Stimulated activated CD4-positive, alpha-beta T cell treated with anti-CD3 and anti-CD28 coated beads, TNF-alpha, amount 100 ng/mL, for 48 hours (primary cell): ENCODE measurements around the gene COL19A1.

Experiments
- DNase-seq, 3 donors: peaks; one replicate each; pipeline ENCODE4 v3.0.0-alpha.2; 2020; ENCODE audit warnings: low read depth in 3 of 3

Gene COL19A1

DNA sequence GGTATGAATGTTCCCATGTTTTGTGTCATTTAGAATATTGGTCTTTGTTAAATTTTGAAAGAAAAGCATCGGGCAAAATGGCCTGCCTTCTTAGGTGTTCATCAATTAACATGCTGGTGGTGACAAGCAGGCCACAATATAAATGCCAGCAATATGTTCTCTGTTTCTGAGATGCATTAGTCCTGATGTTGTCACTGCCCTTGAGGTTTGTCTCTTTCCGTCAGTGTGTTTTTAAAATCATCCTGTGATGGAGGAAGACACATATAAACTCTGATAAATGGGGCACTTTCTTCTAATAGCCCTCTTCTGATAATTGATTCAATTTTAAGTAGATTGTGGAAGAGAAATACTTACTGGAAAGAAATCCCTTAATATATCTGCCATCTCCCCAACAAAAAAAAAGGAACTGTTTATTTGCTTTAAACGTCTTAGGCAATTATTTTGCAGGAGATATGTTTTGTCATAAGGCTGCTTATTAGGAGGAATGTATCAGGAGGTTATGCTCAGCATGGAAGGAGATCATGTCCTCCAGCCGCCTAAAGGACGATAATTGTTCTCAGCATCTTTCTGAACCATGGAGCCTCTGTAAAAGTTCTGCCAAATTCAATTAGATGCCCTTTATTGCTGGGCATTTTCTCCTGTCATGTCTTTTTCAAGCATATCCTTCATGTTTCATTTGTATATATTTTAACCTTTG, 302.5 kb downstream of the COL19A1 start:
- no peak for DNase-seq

DNA sequence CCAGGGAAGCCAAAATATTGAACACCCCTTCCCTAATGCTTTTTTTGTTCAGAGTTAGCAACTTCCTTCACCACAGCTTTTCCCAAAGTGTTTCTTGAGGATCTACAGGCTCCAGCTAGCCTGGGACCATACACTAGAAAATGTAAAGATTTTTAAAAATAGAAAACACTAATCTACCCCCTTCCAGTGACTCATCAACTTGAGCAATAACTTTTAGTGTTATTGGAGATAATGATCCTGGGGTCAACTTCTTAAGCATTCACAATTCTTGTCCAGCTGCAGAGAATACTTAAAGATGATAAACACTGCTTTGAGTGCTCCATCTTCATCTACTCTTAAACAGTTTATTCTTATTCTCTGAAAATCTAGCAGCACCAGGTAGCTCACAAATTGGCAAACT, 304.9 kb downstream of the COL19A1 start:
- no peak for DNase-seq

DNA sequence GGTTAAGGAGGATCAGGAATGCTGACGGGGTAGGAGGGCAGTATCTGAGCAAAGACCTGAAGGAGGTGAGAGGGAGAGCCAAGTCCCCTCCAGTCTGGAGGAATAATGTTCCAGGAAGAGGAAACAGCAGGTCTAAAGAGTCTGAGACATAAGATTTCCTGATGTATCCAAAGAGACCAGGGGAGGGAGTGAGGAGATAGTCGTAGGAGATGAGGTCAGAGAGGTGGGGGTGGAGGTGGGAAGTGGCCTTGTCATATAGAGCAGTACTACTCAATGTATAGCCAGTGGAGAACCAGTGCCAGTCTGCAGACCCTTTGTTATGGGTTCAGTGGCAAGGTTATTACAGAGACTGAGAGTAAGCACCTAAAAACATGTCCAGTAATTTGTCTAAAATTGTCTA, 305.9 kb downstream of the COL19A1 start:
- DNase-seq: no peak

DNA sequence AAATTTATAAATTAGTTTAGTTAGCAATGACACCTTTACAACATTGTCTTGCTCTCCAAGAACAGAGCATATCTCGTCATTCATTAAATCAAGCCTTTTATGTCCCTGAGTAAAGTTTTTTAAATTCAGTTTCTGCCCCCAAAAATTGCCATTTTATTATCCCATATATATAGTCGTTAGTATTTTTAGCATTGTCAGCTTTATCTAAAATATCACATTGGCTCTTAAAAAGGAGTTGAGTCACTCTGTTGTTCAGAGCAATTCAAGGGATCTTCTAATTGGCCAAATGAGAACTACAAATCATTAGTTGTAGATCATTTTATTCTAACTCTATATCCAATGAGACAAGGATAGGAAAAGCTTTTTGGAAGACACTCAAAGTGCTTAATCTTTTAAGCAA, 309.4 kb downstream of the COL19A1 start:
- no peak for DNase-seq

GRCh38 chr6:70176842-70177550, 310.6 kb downstream of the COL19A1 start:
- DNase-seq: no peak

DNA sequence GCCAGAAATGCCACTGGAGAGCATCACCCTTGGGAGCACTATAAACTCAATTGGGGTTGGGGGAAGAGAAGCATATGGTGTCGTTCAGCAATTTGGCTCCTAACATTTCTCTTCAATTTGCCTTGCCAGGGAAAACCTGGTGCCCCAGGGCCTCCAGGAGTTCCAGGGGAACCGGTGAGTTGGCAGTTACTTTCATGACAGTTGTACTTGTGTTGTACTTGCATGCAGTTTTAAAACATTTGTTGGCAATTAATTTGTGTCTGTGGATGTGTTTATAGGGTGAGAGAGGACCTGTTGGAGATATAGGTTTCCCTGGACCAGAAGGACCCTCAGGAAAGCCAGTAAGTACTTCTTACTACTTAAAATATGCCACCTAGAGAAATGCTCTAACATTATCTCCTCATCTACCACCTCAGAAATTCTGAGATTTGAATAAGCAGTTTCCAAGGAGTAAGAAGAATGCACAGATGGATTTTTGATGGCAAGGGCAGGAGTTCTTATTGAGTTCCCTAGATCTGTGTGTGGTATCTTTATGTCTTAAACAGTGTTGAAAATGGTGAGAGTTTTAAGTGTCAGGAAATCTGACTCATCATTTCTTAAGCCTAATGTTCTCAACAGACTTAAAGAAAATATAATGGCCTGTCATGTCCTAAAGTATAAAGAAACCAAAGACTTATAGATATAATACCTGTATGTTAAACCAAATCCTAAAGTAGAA, 314.0 kb downstream of the COL19A1 start:
- DNase-seq: no peak

GRCh38 chr6:70180901-70181599, 314.7 kb downstream of the COL19A1 start:
- no peak for DNase-seq

DNA sequence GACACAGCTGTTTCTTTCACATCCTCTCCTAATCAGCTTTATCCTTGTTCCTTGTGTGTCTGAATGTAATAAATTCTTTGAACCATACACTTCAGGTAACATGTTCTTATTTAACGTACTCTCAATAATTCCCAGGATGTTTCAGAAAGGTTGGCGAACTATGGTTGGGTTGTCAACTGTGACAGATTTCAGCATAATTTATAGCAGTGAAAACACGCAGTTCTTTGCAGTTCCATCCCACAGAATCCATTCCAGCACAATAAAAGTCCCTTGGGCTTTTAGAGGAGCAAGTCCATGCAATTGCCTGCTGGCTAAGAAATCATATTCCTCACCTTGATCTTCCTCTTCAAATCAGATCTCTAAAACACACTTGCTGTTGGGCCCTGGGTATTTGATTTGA, 317.2 kb downstream of the COL19A1 start:
- no peak for DNase-seq

DNA sequence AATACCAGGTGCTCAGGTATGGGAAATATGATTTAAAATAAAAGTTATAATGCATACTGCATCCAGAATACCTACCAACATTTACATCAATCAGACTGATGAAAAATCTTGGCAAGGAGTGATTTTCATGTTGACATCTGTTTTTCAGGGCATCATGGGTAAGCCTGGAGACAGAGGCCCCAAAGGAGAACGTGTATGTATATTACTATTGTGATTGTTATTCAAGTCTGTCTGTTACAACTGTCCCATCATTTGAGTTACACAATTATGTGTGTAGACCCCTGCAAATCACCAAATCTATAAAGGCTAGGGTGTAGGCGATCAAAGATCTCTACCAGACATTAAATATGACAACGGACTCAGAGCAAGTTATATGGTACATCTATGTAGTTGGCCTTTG, 318.4 kb downstream of the COL19A1 start:
- DNase-seq: no peak

DNA sequence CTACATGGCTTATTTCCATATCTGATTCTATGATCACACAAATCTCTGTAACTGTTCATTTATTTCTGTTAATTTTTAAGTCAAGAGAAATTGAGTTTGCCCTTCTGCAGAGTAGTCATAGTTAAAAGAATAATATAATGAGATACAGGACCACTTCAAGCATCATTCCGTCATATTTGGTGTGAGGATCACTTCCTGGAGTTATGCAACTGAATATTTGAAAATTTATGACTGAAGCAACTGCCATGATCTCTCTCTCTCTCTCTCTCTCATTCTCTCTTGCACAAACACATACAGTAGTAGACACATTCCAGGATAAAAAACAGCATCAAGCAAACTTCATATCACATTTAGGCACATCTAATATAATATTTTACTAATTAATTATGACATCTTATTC, 320.1 kb downstream of the COL19A1 start:
- no peak for DNase-seq

DNA sequence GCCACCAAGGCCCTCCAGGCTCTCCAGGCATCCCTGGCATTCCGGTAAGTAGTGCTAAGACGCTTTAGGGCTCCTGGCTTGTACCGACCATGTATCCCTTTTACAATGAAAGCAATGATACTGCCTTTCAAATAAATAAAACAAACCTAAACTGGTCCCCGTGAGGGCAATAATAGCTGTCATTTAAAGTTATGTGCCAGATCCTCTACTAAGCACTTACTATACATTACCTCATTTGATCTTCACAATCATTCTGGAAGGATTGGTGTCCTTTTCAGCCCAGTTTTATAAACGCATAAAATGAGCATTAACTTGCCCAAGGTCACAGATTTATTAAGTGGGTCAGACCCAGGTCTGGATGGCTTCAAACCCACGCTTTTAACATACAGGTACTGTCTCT, 321.8 kb downstream of the COL19A1 start:
- no peak for DNase-seq

DNA sequence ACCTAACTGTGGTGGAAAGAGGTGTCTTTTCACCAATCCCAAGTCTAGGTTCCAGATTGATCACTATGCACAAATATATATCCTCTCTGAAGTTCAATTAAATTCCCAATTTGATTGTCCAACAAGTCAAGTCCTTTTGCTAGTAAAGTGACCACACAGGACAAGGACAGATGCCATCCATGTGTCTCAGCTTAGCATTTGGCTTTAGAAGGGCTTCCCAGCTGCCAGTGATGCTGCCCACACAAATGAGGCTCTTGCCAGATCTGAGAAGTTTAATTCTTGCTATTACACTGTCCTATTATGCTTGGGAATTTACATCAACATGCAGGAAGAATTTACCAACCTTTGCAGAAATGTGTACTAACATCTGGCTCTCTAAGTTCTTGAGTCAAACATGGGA, 328.1 kb downstream of the COL19A1 start:
- DNase-seq: no peak

GRCh38 chr6:70196531-70196930, 330.2 kb downstream of the COL19A1 start:
- DNase-seq: no peak

GRCh38 chr6:70198785-70199184, 332.4 kb downstream of the COL19A1 start:
- no peak for DNase-seq

- no peak for DNase-seq
Observed at GRCh38 chr6:70208235-70208790, 342.0 kb downstream of the COL19A1 start.

GRCh38 chr6:70210462-70210861, 344.1 kb downstream of the COL19A1 start:
- no peak for DNase-seq

GRCh38 chr6:70215460-70216108, 349.2 kb downstream of the COL19A1 start:
- DNase-seq: no peak

DNA sequence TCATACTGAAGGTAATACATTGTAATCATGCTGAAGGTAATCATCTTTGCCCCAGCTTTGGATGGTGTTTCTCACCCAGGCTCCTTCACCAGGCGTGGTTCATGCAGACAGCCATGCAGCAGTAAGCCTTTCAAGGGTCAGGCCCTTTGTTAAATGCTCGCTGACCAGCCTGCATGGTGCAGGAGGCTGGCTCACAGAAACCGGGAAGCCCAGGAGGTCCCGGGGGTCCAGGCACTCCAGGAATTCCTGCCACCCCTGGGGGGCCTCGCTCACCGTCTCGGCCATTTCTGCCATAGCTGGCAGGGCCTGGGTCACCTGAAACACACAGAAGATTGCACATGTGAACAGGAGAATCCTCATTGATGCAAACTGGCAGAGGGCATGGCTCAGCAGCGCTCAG, 350.4 kb downstream of the COL19A1 start:
- DNase-seq: no peak

DNA sequence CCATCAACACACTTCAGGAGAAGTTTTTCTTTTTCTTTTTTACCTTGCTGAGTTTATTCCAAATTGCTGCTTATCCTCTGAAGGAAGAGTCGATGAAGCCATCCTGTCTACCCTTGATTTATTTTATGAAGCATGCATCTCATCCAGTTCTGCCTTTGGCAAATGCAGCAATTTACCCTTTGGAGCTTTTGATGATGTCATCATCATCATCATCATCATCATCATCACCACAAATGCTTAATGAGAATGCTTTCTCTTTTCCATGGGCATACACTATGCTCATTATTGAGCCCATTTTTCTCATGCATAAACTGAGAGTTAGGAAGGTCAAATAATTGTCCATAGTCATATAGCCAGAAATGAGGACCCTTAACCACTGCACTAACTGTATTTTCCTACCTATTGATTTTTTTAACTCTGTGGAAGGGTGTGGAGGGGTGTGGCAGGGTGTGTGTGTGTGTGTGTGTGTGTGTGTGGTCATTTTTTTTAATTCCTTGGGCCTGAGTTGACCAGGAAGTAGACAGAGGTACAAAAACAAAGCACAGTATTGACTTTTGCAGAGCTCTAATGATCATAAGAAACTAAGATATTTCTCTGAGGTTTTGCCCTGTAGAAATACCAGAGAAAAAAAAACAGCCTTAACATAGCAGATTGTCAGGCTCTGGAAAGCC, 353.7 kb downstream of the COL19A1 start:
- DNase-seq: no peak

DNA sequence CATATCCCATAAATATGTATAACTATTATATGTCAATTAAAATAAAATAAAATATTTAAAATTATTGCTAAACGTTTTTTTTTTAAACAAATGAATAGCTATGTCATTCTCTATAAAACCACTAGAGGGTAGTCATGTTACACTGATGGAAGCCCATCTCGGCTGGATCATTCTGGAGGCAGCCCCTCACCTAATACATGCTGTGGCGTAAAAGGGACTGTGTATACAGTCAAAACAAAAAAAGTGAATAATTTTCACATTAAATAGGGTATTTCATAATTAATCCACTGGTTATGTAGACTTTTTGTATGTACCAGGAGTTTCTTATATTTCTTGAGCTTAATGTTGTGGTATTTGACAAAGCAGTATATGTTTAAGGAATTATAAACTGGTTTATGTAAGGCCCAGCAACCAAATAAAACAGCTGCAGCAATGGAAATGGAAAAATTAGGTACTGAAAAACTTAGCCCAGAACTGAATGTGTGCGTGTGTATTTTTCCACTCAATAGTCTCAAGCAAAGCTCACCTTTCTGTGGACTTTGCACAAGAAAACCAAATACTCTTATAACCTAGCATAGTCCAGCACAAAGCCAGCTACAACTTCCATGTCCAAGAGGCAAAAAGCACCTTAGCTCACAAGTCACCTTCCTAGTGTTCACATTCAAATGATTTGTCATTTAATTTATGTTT, 354.8 kb downstream of the COL19A1 start:
- no peak for DNase-seq
